Breast epithelium (tissue), 4 donors: ENCODE data around the gene NTRK3. TPM values are rescaled to one million over a fixed set of nuclear protein-coding genes. Genes with fewer than 3 reads are reported as not detected.
A peak's percentile ranks its signal among the peaks of the same experiment; 100 is the strongest.

Experiments
- DNase-seq, 2 donors: peaks; one replicate each; pipeline ENCODE4 v3.0.0-alpha.2; 2019; ENCODE audit warnings: low spot score in 2 of 2
- H3K27ac ChIP-seq, 2 donors: fragments of 200-600 bp; sonication (generic) in 1 of 2; one replicate each; pipeline ENCODE4 v1.5.1; 2016 to 2019; ENCODE audit warnings: mild to moderate bottlenecking in 1 of 2
- H3K27me3 ChIP-seq, 2 donors: fragments of 200-600 bp; sonication (generic) in 1 of 2; one replicate each; pipeline versions ENCODE4 v1.5.1 to v1.6.0; 2017 to 2019; ENCODE audit warnings: control low read depth in 1 of 2, mild to moderate bottlenecking in 1 of 2
- H3K36me3 ChIP-seq: fragments of 200-600 bp; one replicate; pipeline ENCODE4 v1.5.1; 2019
- H3K4me1 ChIP-seq, 2 donors: fragments of 200-600 bp; sonication (generic); one replicate each; pipeline ENCODE4 v1.5.1; 2016 to 2019; ENCODE audit warnings: control low read depth in 1 of 2
- H3K4me3 ChIP-seq, 3 donors: fragments of 200-600 bp; sonication (generic); 1 replicate in 2 of 3; 2 replicates in 1 of 3; pipeline ENCODE4 v1.5.1; 2016 to 2019; ENCODE audit warnings: mild to moderate bottlenecking in 3 of 3, moderate library complexity in 2 of 3
- H3K9me3 ChIP-seq, 2 donors: fragments of 200-600 bp; sonication (generic) in 1 of 2; one replicate each; pipeline ENCODE4 v1.5.1; 2016 to 2019; ENCODE audit warnings: control low read depth in 1 of 2
- CTCF ChIP-seq, 3 donors: fragments of 450-650 bp; IDR thresholded peaks; one replicate each; pipeline ENCODE4 v1.5.1; 2016 to 2017; ENCODE audit warnings: antibody characterized with exemption in 3 of 3, mild to moderate bottlenecking in 3 of 3, moderate library complexity in 3 of 3
- POLR2A ChIP-seq: fragments of 450-650 bp; IDR thresholded peaks from one replicate; pipeline ENCODE4 v1.6.1; 2016; ENCODE audit warnings: antibody characterized with exemption, mild to moderate bottlenecking, moderate library complexity
- POLR2AphosphoS5 ChIP-seq, 3 donors: sonication (generic); formaldehyde crosslinking; IDR thresholded peaks; one replicate each; pipeline ENCODE4 v1.6.1; 2017; ENCODE audit warnings: antibody characterized with exemption in 3 of 3
- intact Hi-C: fragments of 100-400 bp; cut with DNase I; formaldehyde crosslinking; loops from one replicate; pipeline ENCODE4 v1.15.1; 2023; ENCODE audit warnings: low total_unique reads
- total RNA-seq, 3 donors: library from RNA; depleted of rRNA; stranded (reverse); fragments of >200 nt; gene quantifications; one replicate each; pipeline ENCODE4 v1.1.0, GENCODE V29; 2016

Gene NTRK3
- total RNA-seq, result 10 to 100 TPM in 2 of 3 donors, 1 to 10 TPM in 1; 1.9 to 23.6 (median 13.8) TPM

GRCh38 chr15:88256279-88257230 is at the start of gene NTRK3:
Gene NTRK3, minus strand, starts transcription at chr15:88256739. Its CDS starts 586 bp downstream, at chr15:88256153.
- H3K27ac ChIP-seq, result peak within 1 kb of the TSS; percentile 25 to 48
- no peaks in the 10 kb centered on the region for H3K9me3 ChIP-seq
- H3K4me1 ChIP-seq, result peaks cover 4% of the 10 kb centered on the region in 2 donors
- no peaks in the 10 kb centered on the region for H3K36me3 ChIP-seq
- DNase-seq, result no peak
- intact Hi-C loops, result no loop called here
- peaks cover 3 to 48% of the 10 kb centered on the region in 2 donors for H3K27me3 ChIP-seq
- TF ChIP-seq CTCF (IDR thresholded peaks at IDR 0.05) (no peak), POLR2AphosphoS5 (IDR thresholded peaks at IDR 0.05) (no peak), POLR2A (no peak)
- peak within 1 kb of the TSS; percentile 37 to 69 (median 57) for H3K4me3 ChIP-seq

DNA sequence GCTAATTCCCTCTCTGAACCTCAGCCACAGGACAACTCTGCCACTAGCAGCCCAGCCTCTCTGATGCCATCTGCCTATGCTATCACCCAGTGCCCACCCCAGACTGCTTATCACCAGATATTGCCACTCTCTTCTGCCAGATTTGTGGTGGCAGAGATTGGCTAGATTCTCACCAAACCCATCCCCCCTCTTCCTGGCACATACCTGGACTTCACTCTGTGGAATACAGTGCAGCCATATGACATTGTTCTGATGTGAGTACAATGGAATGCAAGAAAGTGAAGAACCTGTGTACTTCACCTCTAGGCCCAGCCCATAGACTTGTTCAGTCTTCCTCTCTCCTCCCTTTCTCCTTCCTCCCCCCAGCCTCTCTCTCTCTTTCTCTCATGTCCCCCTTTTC is 46.9 kb upstream of the NTRK3 start:
- Histone ChIP-seq H3K9me3 (no peaks in the 10 kb centered on the region), H3K4me3 (no peak overlapping the region), H3K27me3 (peaks cover 0 to 3% of the 10 kb centered on the region in 2 donors), H3K36me3 (no peaks in the 10 kb centered on the region), H3K27ac (no peak overlapping the region), H3K4me1 (no peaks in the 10 kb centered on the region)
- no peak for TF ChIP-seq CTCF (IDR thresholded peaks at IDR 0.05)
- no peak for TF ChIP-seq POLR2AphosphoS5 (IDR thresholded peaks at IDR 0.05)
- no peak for TF ChIP-seq POLR2A
- intact Hi-C loops, result no loop called here
- DNase-seq, result no peak

- Histone ChIP-seq H3K27me3 (peaks cover 0 to 3% of the 10 kb centered on the region in 2 donors), H3K9me3 (no peaks in the 10 kb centered on the region), H3K36me3 (no peaks in the 10 kb centered on the region), H3K4me3 (no peak overlapping the region), H3K27ac (no peak overlapping the region), H3K4me1 (no peaks in the 10 kb centered on the region)
- intact Hi-C loops, result no loop called here
- DNase-seq, result no peak
- TF ChIP-seq POLR2A (no peak), POLR2AphosphoS5 (IDR thresholded peaks at IDR 0.05) (no peak), CTCF (IDR thresholded peaks at IDR 0.05) (no peak)
Measured at GRCh38 chr15:88302373-88302772, 45.8 kb upstream of the NTRK3 start.

GRCh38 chr15:88301311-88301710 is 44.8 kb upstream of the NTRK3 start:
- H3K4me1 ChIP-seq, result no peaks in the 10 kb centered on the region
- H3K4me3 ChIP-seq, result no peak overlapping the region
- TF ChIP-seq POLR2AphosphoS5 (IDR thresholded peaks at IDR 0.05), result no peak
- no peak for TF ChIP-seq POLR2A
- no peak for TF ChIP-seq CTCF (IDR thresholded peaks at IDR 0.05)
- H3K9me3 ChIP-seq, result no peaks in the 10 kb centered on the region
- no peaks in the 10 kb centered on the region for H3K36me3 ChIP-seq
- H3K27ac ChIP-seq, result no peak overlapping the region
- H3K27me3 ChIP-seq, result peaks cover 0 to 3% of the 10 kb centered on the region in 2 donors
- DNase-seq, result no peak
- intact Hi-C loops, result no loop called here

GRCh38 chr15:88300861-88301260 is 44.3 kb upstream of the NTRK3 start:
- TF ChIP-seq POLR2AphosphoS5 (IDR thresholded peaks at IDR 0.05) (no peak), POLR2A (no peak), CTCF (IDR thresholded peaks at IDR 0.05) (no peak)
- DNase-seq, result no peak
- peaks cover 0 to 3% of the 10 kb centered on the region in 2 donors for H3K27me3 ChIP-seq
- no peaks in the 10 kb centered on the region for H3K36me3 ChIP-seq
- no peaks in the 10 kb centered on the region for H3K9me3 ChIP-seq
- intact Hi-C loops, result no loop called here
- no peaks in the 10 kb centered on the region for H3K4me1 ChIP-seq
- H3K4me3 ChIP-seq, result no peak overlapping the region
- no peak overlapping the region for H3K27ac ChIP-seq
